HFFc6 (cell line): Measurements from ENCODE around the gene WDR33. TPM values are rescaled to one million over a fixed set of nuclear protein-coding genes. Genes with fewer than 3 reads are reported as not detected.

Source experiments
- DNase-seq: peaks from one replicate; pipeline ENCODE4 v3.0.0-alpha.2; 2018
- H3K27ac Mint-ChIP-seq: 2 replicates; pipeline ENCODE4 v1.8.0; 2020; ENCODE audit warnings: mild to moderate bottlenecking, mixed read lengths
- H3K27me3 Mint-ChIP-seq: 2 replicates; pipeline ENCODE4 v1.8.0; 2021; ENCODE audit warnings: mild to moderate bottlenecking, moderate library complexity, mixed read lengths; ENCODE audit not compliant: insufficient read depth
- H3K36me3 Mint-ChIP-seq: 2 replicates; pipeline ENCODE4 v1.8.0; 2021; ENCODE audit warnings: low read depth, mixed read lengths
- H3K4me1 Mint-ChIP-seq: 2 replicates; pipeline ENCODE4 v1.8.0; 2020; ENCODE audit warnings: low read depth, mixed read lengths
- H3K4me3 Mint-ChIP-seq: 2 replicates; pipeline ENCODE4 v1.8.0; 2020; ENCODE audit warnings: mild to moderate bottlenecking, moderate library complexity, mixed read lengths
- H3K9me3 Mint-ChIP-seq: 2 replicates; pipeline ENCODE4 v1.8.0; 2020; ENCODE audit warnings: mild to moderate bottlenecking, mixed read lengths
- CTCF ChIP-seq: fragments of 200-600 bp; sonication (generic); IDR thresholded peaks from 2 replicates; pipeline ENCODE4 v1.5.0; 2021; ENCODE audit warnings: antibody characterized with exemption, mild to moderate bottlenecking
- total RNA-seq, 6 experiments: library from RNA; stranded (reverse); fragmentation: NEBNext Ultra II Directional; extraction: Animal tissue kit (Norgen Biotek cat#: 25700); gene quantifications; 2 replicates in 1 of 6; 3 replicates in 5 of 6; pipeline ENCODE4 v1.2.3, GENCODE V29; 2021

WDR33 gene
- total RNA-seq, 6 experiments from 2014 or later: 36.3 to 40.1 (median 39.4) TPM

- Mint-ChIP-seq H3K4me1 (peaks cover 6% of the 10 kb centered on the region), H3K36me3 (peaks cover 21% of the 10 kb centered on the region), H3K4me3 (no peak overlapping the region), H3K27me3 (peaks cover 3% of the 10 kb centered on the region), H3K9me3 (peaks cover 17% of the 10 kb centered on the region), H3K27ac (no peak overlapping the region)
- TF ChIP-seq CTCF: no peak
- DNase-seq: no peak
Measured at GRCh38 chr2:127694986-127695385, 116.0 kb downstream of the WDR33 start.

- TF ChIP-seq CTCF: no peak
- H3K27me3 Mint-ChIP-seq: peaks cover 3% of the 10 kb centered on the region
- no peak overlapping the region for H3K27ac Mint-ChIP-seq
- peaks cover 33% of the 10 kb centered on the region for H3K9me3 Mint-ChIP-seq
- peaks cover 26% of the 10 kb centered on the region for H3K36me3 Mint-ChIP-seq
- H3K4me1 Mint-ChIP-seq: no peaks in the 10 kb centered on the region
- H3K4me3 Mint-ChIP-seq: no peak overlapping the region
- DNase-seq: no peak
Measured at GRCh38 chr2:127690696-127691095, 120.3 kb downstream of the WDR33 start.

GRCh38 chr2:127688405-127688804 lies 122.6 kb downstream of the WDR33 start:
- no peak overlapping the region for H3K4me3 Mint-ChIP-seq
- peaks cover 33% of the 10 kb centered on the region for H3K9me3 Mint-ChIP-seq
- peaks cover 26% of the 10 kb centered on the region for H3K36me3 Mint-ChIP-seq
- H3K27ac Mint-ChIP-seq: no peak overlapping the region
- peaks cover 3% of the 10 kb centered on the region for H3K27me3 Mint-ChIP-seq
- H3K4me1 Mint-ChIP-seq: peaks cover 7% of the 10 kb centered on the region
- no peak for TF ChIP-seq CTCF
- DNase-seq: no peak

GRCh38 chr2:127685410-127686080 lies 125.4 kb downstream of the WDR33 start:
- Mint-ChIP-seq H3K4me3 (no peak overlapping the region), H3K9me3 (peaks cover 22% of the 10 kb centered on the region), H3K36me3 (peaks cover 11% of the 10 kb centered on the region; the same call in 1 of the 2 replicates), H3K4me1 (peaks cover 23% of the 10 kb centered on the region), H3K27me3 (peaks cover 4% of the 10 kb centered on the region), H3K27ac (no peak overlapping the region)
- no peak for DNase-seq
- TF ChIP-seq CTCF: no peak

- DNase-seq: peak; percentile 32
- peak overlapping the region; percentile 28; the same call in 1 of the 2 replicates for H3K27ac Mint-ChIP-seq
- H3K4me3 Mint-ChIP-seq: peak overlapping the region; percentile 59; the same call in 1 of the 2 replicates
- TF ChIP-seq CTCF: no peak
- peaks cover 9% of the 10 kb centered on the region for H3K9me3 Mint-ChIP-seq
- H3K36me3 Mint-ChIP-seq: 0 out of 2 replicates have a peak, but pooled peaks cover 3% of the 10 kb centered on the region
- peaks cover 5% of the 10 kb centered on the region for H3K27me3 Mint-ChIP-seq
- peaks cover 23% of the 10 kb centered on the region for H3K4me1 Mint-ChIP-seq
Measured at GRCh38 chr2:127683757-127684156, 127.2 kb downstream of the WDR33 start.
